Lower leg skin (tissue), 4 donors: ENCODE data around the gene ACKR4. TPM values are rescaled to one million over a fixed set of nuclear protein-coding genes. Genes with fewer than 3 reads are reported as not detected.
"Not testable (repeated sequence)": the region's sequence is repeated elsewhere in the genome, so short reads cannot be mapped to it uniquely, and the experiment has no call there.

Source experiments
- DNase-seq, 2 donors: peaks; one replicate each; pipeline ENCODE4 v3.0.0-alpha.2; 2019; ENCODE audit warnings: low spot score in 2 of 2
- H3K4me3 ChIP-seq: fragments of 200-600 bp; sonication (generic); 2 replicates; pipeline ENCODE4 v1.5.1; 2017; ENCODE audit warnings: mild to moderate bottlenecking, low read depth; ENCODE audit not compliant: poor library complexity, severe bottlenecking
- CTCF ChIP-seq, 3 donors: fragments of 450-650 bp; IDR thresholded peaks; one replicate each; pipeline ENCODE4 v1.5.1; 2016; ENCODE audit warnings: antibody characterized with exemption in 3 of 3, mild to moderate bottlenecking in 3 of 3, moderate library complexity in 2 of 3
- POLR2A ChIP-seq, 2 donors: fragments of 450-650 bp; IDR thresholded peaks; one replicate each; pipeline ENCODE4 v1.6.1; 2016 to 2017; ENCODE audit warnings: antibody characterized with exemption in 2 of 2, mild to moderate bottlenecking in 1 of 2, moderate library complexity in 1 of 2
- WGBS, 2 donors: methylation state at CpG; one replicate each; pipeline ENCODE4 v1.1.5; 2018; 5-methylcytosine and 5-hydroxymethylcytosine counted together
- intact Hi-C: fragments of 100-400 bp; cut with DNase I; formaldehyde crosslinking; loops from one replicate; pipeline ENCODE4 v1.15.0; 2023; ENCODE audit warnings: low total_unique reads
- total RNA-seq, 4 donors: library from RNA; depleted of rRNA; stranded (reverse); fragments of >200 nt; gene quantifications; one replicate each; pipeline ENCODE4 v1.1.0, GENCODE V29; 2016

Gene ACKR4
- total RNA-seq, 4 donors from 2014 or later, result 1.8 to 5.6 (median 4.9) TPM

GRCh38 chr3:132554437-132554836 is 42.6 kb upstream of the ACKR4 start:
- TF ChIP-seq CTCF (IDR thresholded peaks at IDR 0.05) (no peak), POLR2A (IDR thresholded peaks at IDR 0.05) (no peak)
- intact Hi-C loops, result no loop called here
- DNase-seq, result no peak
- no peak overlapping the region for H3K4me3 ChIP-seq
- 53 to 62% methylated on average over 8 of the region's 8 CpGs for WGBS, 2 donors

- no peak overlapping the region for H3K4me3 ChIP-seq
- no peak for TF ChIP-seq POLR2A (IDR thresholded peaks at IDR 0.05)
- no peak for DNase-seq
- intact Hi-C loops, result no loop called here
- 60 to 64% methylated on average over 5 of the region's 5 CpGs for WGBS, 2 donors
Measured at GRCh38 chr3:132555306-132556035, 41.6 kb upstream of the ACKR4 start.

- DNase-seq, H3K4me3 ChIP-seq, intact Hi-C loops: not testable (repeated sequence)
- WGBS, 2 donors, result 82% methylated on average over 3 of the region's 3 CpGs
Measured at GRCh38 chr3:132556036-132556386, 41.1 kb upstream of the ACKR4 start.

- TF ChIP-seq POLR2A (IDR thresholded peaks at IDR 0.05) (no peak), CTCF (IDR thresholded peaks at IDR 0.05) (no peak)
- peak; percentile 49 to 83 for DNase-seq
- H3K4me3 ChIP-seq, result no peak overlapping the region
- intact Hi-C loops, result no loop called here
- 36 to 46% methylated on average over 8 of the region's 8 CpGs for WGBS, 2 donors
Measured at GRCh38 chr3:132556508-132557159, 40.4 kb upstream of the ACKR4 start.

GRCh38 chr3:132561003-132561402 is 36.1 kb upstream of the ACKR4 start:
- 87 to 89% methylated on average over 4 of the region's 4 CpGs for WGBS, 2 donors
- no peak for TF ChIP-seq CTCF (IDR thresholded peaks at IDR 0.05)
- no peak for TF ChIP-seq POLR2A (IDR thresholded peaks at IDR 0.05)
- H3K4me3 ChIP-seq, result no peak overlapping the region
- DNase-seq, result no peak
- intact Hi-C loops, result no loop called here

GRCh38 chr3:132563420-132564069 is 33.5 kb upstream of the ACKR4 start:
- TF ChIP-seq POLR2A (IDR thresholded peaks at IDR 0.05) (no peak), CTCF (IDR thresholded peaks at IDR 0.05) (no peak)
- no peak overlapping the region for H3K4me3 ChIP-seq
- 68 to 71% methylated on average over 4 of the region's 4 CpGs for WGBS, 2 donors
- intact Hi-C loops, result no loop called here
- DNase-seq, result no peak
